Measurements from ENCODE around the gene EFCAB13. TPM values are rescaled to one million over a fixed set of nuclear protein-coding genes. Genes with fewer than 3 reads are reported as not detected.
A peak's percentile ranks its signal among the peaks of the same experiment; 100 is the strongest.

Gene EFCAB13
- 10 to 100 TPM in 2 of 3 donors, 1 to 10 TPM in 1; 8.8 to 16.4 (median 10.8) TPM for total RNA-seq

- H3K4me3 ChIP-seq: peak within 1 kb of the TSS; percentile 72 to 83 (median 73)
- intact Hi-C loops (cut with DNase I; ENCODE audit: low total_unique reads): no loop called here
- no peaks in the 10 kb centered on the region for H3K9me3 ChIP-seq
- TF ChIP-seq POLR2AphosphoS5 (IDR thresholded peaks at IDR 0.05) (peak in 2 of 3 donors; percentile 71 to 81), POLR2A (IDR thresholded peaks at IDR 0.05) (peak; percentile 90), CTCF (IDR thresholded peaks at IDR 0.05) (peak in 1 of 3 donors; percentile 28)
- H3K27ac ChIP-seq: peak within 1 kb of the TSS; percentile 94 to 95
- DNase-seq (ENCODE audit: low spot score in 2 of 2): peak; percentile 84 to 87
- no peaks in the 10 kb centered on the region for H3K36me3 ChIP-seq
- H3K27me3 ChIP-seq: no peaks in the 10 kb centered on the region
- H3K4me1 ChIP-seq: no peaks in the 10 kb centered on the region
Observed at GRCh38 chr17:47323382-47324223, at the start of gene EFCAB13. TSS of gene EFCAB13 (plus strand) at chr17:47323955. CDS start at chr17:47328354, 4,399 bp downstream.

- Histone ChIP-seq H3K4me3 (no peak overlapping the region), H3K27ac (peak overlapping the region; percentile 84 to 91), H3K4me1 (peaks cover 15 to 25% of the 10 kb centered on the region in 2 donors), H3K9me3 (no peaks in the 10 kb centered on the region), H3K27me3 (no peaks in the 10 kb centered on the region), H3K36me3 (no peaks in the 10 kb centered on the region)
- TF ChIP-seq CTCF (IDR thresholded peaks at IDR 0.05): no peak
- no peak for TF ChIP-seq POLR2AphosphoS5 (IDR thresholded peaks at IDR 0.05)
- TF ChIP-seq POLR2A (IDR thresholded peaks at IDR 0.05): no peak
- intact Hi-C loops (cut with DNase I; ENCODE audit: low total_unique reads): no loop called here
- DNase-seq (ENCODE audit: low spot score in 2 of 2): no peak
Observed at GRCh38 chr17:47274319-47275069, 49.3 kb upstream of the EFCAB13 start.

DNA sequence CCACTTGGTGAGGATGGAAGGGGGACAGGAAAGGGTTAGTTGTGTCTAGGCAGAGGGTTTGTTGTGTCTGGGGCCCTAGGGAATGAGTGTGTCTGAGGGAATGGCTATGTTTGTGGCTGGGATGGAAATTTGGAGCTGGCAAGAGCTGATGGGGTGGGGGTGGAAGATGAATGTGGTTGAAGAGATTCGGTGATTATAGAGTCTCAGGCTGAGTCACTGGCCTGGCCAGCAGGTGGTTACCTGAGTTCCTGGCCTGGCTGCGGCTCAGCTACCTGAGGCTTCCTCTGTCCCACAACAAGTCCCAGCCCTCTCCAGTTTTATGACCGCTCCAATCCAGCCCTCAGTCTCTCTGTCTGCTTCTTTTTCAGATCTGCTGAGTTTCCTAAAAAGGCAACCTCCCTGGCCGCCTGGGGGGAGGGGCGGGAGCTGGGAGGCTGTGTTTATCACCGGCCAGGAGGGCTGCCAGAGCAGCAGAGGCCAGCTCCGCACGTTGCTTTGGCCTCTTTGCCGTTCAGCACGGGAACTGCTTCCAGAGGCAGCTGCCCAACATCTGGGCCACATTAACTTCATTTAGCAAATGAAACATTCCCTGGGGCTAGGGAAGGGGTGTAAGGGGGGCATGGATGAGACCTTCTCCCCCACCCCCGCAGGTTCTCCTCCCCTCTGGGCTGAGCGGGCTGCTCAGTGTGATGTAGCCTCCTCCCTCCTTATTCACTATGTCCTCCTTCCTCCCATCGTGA, 48.3 kb upstream of the EFCAB13 start:
- Histone ChIP-seq H3K27ac (peak overlapping the region; percentile 84 to 91), H3K9me3 (no peaks in the 10 kb centered on the region), H3K4me3 (peak overlapping the region in 1 of 3 donors; percentile 29), H3K4me1 (peaks cover 15 to 32% of the 10 kb centered on the region in 2 donors), H3K27me3 (no peaks in the 10 kb centered on the region), H3K36me3 (no peaks in the 10 kb centered on the region)
- intact Hi-C loops (cut with DNase I; ENCODE audit: low total_unique reads): no loop called here
- TF ChIP-seq POLR2AphosphoS5 (IDR thresholded peaks at IDR 0.05) (peak; percentile 62 to 87 (median 78)), CTCF (IDR thresholded peaks at IDR 0.05) (peak in 1 of 3 donors; percentile 26), POLR2A (IDR thresholded peaks at IDR 0.05) (no peak)
- DNase-seq (ENCODE audit: low spot score in 2 of 2): peak; percentile 68 to 87

- Histone ChIP-seq H3K4me3 (no peak overlapping the region), H3K9me3 (no peaks in the 10 kb centered on the region), H3K4me1 (peaks cover 15 to 42% of the 10 kb centered on the region in 2 donors), H3K27ac (peak overlapping the region; percentile 84 to 91), H3K27me3 (no peaks in the 10 kb centered on the region), H3K36me3 (no peaks in the 10 kb centered on the region)
- no peak for DNase-seq (ENCODE audit: low spot score in 2 of 2)
- no peak for TF ChIP-seq POLR2A (IDR thresholded peaks at IDR 0.05)
- no peak for TF ChIP-seq POLR2AphosphoS5 (IDR thresholded peaks at IDR 0.05)
- TF ChIP-seq CTCF (IDR thresholded peaks at IDR 0.05): no peak
- intact Hi-C loops (cut with DNase I; ENCODE audit: low total_unique reads): no loop called here
Observed at GRCh38 chr17:47276444-47276843, 47.3 kb upstream of the EFCAB13 start.
